Measurements from ENCODE around the gene DEPDC7.

DEPDC7 gene

GRCh38 chr11:33060271-33060670, 44.6 kb downstream of the DEPDC7 start:
- no peak for DNase-seq (ENCODE audit: low read depth)

GRCh38 chr11:33062137-33062536, 46.5 kb downstream of the DEPDC7 start:
- DNase-seq (ENCODE audit: low read depth), result no peak

- no peak for DNase-seq (ENCODE audit: low read depth)
Observed at GRCh38 chr11:33063326-33063881, 47.7 kb downstream of the DEPDC7 start.

- no peak for DNase-seq (ENCODE audit: low read depth)
Observed at GRCh38 chr11:33064033-33064825, 48.6 kb downstream of the DEPDC7 start.

- DNase-seq (ENCODE audit: low read depth), result no peak
Observed at GRCh38 chr11:33064866-33065265, 49.2 kb downstream of the DEPDC7 start.

GRCh38 chr11:33065445-33066178, 49.9 kb downstream of the DEPDC7 start:
- peak; percentile 53 for DNase-seq (ENCODE audit: low read depth)

GRCh38 chr11:33067294-33067693, 51.6 kb downstream of the DEPDC7 start:
- DNase-seq (ENCODE audit: low read depth), result no peak

- DNase-seq (ENCODE audit: low read depth), result no peak
Observed at GRCh38 chr11:33068611-33069340, 53.1 kb downstream of the DEPDC7 start.

- DNase-seq (ENCODE audit: low read depth), result no peak
Observed at GRCh38 chr11:33072465-33072864, 56.8 kb downstream of the DEPDC7 start.

Data from stimulated activated CD8-positive, alpha-beta memory T cell treated with anti-CD3 and anti-CD28 coated beads, Interleukin-7, amount 100 ng/mL, for 24 hours (primary cell).